A673 (cell line): Measurements from ENCODE around the gene EXOSC3. TPM values are rescaled to one million over a fixed set of nuclear protein-coding genes. Genes with fewer than 3 reads are reported as not detected.
"Not testable (repeated sequence)": the region's sequence is repeated elsewhere in the genome, so short reads cannot be mapped to it uniquely, and the experiment has no call there.

Source experiments
- BruUV-seq: library from RNA; stranded (reverse); fragments of 400-500 nt; replicated peaks from 2 replicates; lab custom pipeline; 2021; lab: Mats Ljungman, UMichigan
- CTCF ChIA-PET: fragments of 300-600 bp; sonication (Branson Sonifier 250); formaldehyde crosslinking; loops from one replicate; lab custom pipeline; 2022; ENCODE audit warnings: antibody characterized with exemption; lab: Charles Lee
- POLR2A ChIA-PET: fragments of 300-600 bp; sonication (Branson Sonifier 250); formaldehyde crosslinking; loops from one replicate; lab custom pipeline; 2022; ENCODE audit warnings: antibody characterized with exemption; ENCODE audit not compliant: low non-redundant PET; lab: Charles Lee
- DNase-seq: peaks from one replicate; pipeline ENCODE4 v3.0.0-alpha.2; 2015; ENCODE audit warnings: low spot score
- H3K27ac ChIP-seq: fragments of 200-600 bp; sonication (generic); 2 replicates; pipeline ENCODE4 v1.5.1; 2016; ENCODE audit warnings: mixed run types, low read depth, mild to moderate bottlenecking, mixed read lengths, antibody characterized with exemption, low read length; ENCODE audit not compliant: poor library complexity, severe bottlenecking
- H3K27me3 ChIP-seq: fragments of 200-600 bp; sonication (generic); replicated peaks from 2 replicates; pipeline ENCODE4 v1.6.1; 2017; ENCODE audit warnings: mixed run types, low read depth, mild to moderate bottlenecking, mixed read lengths, antibody characterized with exemption, low read length; ENCODE audit not compliant: insufficient read depth, poor library complexity
- H3K36me3 ChIP-seq: fragments of 200-600 bp; sonication (generic); 2 replicates; pipeline ENCODE4 v1.6.1; 2016; ENCODE audit warnings: mixed run types, mild to moderate bottlenecking, mixed read lengths, antibody characterized with exemption, low read length; ENCODE audit not compliant: insufficient read depth, poor library complexity, severe bottlenecking
- H3K4me1 ChIP-seq: fragments of 200-600 bp; sonication (generic); 2 replicates; pipeline ENCODE4 v1.6.1; 2017; ENCODE audit warnings: mixed run types, mild to moderate bottlenecking, mixed read lengths, antibody characterized with exemption, low read length; ENCODE audit not compliant: insufficient read depth, poor library complexity, severe bottlenecking
- H3K4me3 ChIP-seq: fragments of 200-600 bp; sonication (generic); 2 replicates; pipeline ENCODE4 v1.5.1; 2016; ENCODE audit warnings: low read depth, mixed run types, mild to moderate bottlenecking, mixed read lengths, low read length; ENCODE audit not compliant: poor library complexity, severe bottlenecking
- H3K9me3 ChIP-seq: fragments of 200-600 bp; sonication (generic); 2 replicates; pipeline ENCODE4 v1.6.1; 2016; ENCODE audit warnings: mixed run types, low read depth, mild to moderate bottlenecking, mixed read lengths, antibody characterized with exemption, low read length; ENCODE audit not compliant: poor library complexity, severe bottlenecking
- EZH2 ChIP-seq: fragments of 200-600 bp; sonication (generic); IDR thresholded peaks from 2 replicates; pipeline ENCODE4 v1.6.1; 2017; ENCODE audit warnings: borderline replicate concordance, low read depth, mild to moderate bottlenecking, mixed read lengths, antibody characterized with exemption, low read length; ENCODE audit not compliant: poor library complexity, severe bottlenecking
- intact Hi-C: fragments of 100-400 bp; cut with micrococcal nuclease; formaldehyde crosslinking; loops from one replicate; pipeline ENCODE4 v1.10.0; 2022; ENCODE audit not compliant: unreplicated experiment
- total RNA-seq: library from RNA; stranded (reverse); gene quantifications from 2 replicates; pipeline ENCODE4 v1.2.3, GENCODE V29; 2021
- TF ChIP-seq, protein P1 (sequence below): fragments of 300-800, 200-600 bp; sonication (generic); conservative IDR thresholded peaks from 2 replicates; pipeline ENCODE4 v1.5.1; 2017; ENCODE audit warnings: low read depth, mild to moderate bottlenecking, antibody characterized with exemption, low read length, moderate library complexity, mixed read lengths

EXOSC3 gene
- total RNA-seq, 1 experiment from 2014 or later: 89.6 TPM

DNA sequence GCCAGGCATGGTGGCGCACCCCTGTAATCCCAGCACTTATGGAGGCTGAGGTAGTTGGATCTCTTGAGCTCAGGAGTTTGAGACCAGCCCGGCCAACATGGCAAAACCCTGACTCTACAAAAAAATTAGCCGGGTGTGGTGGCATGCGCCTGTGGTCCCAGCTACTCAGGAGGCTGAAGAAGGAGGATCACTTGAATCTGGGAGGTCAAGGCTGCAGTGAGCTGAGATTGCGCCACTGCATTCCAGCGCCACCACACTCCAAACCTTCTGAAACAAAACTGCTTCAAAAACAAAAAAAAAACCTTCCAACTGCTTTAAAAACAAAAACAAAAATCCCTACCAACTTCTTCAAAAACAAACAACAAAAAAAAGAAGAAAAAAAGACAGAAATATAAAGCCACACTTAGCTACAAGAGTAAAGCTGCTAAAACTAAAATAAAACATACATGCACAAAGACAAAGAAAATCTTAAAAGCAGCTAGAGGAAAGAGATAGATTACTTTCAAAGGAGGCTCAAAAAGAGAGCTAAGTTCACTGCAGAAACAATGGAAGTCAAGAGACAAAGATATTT, 27.1 kb upstream of the EXOSC3 start:
- peaks cover 12% of the 10 kb centered on the region for H3K36me3 ChIP-seq
- DNase-seq: no peak
- intact Hi-C loops: no loop called here
- TF ChIP-seq, protein P1, sequence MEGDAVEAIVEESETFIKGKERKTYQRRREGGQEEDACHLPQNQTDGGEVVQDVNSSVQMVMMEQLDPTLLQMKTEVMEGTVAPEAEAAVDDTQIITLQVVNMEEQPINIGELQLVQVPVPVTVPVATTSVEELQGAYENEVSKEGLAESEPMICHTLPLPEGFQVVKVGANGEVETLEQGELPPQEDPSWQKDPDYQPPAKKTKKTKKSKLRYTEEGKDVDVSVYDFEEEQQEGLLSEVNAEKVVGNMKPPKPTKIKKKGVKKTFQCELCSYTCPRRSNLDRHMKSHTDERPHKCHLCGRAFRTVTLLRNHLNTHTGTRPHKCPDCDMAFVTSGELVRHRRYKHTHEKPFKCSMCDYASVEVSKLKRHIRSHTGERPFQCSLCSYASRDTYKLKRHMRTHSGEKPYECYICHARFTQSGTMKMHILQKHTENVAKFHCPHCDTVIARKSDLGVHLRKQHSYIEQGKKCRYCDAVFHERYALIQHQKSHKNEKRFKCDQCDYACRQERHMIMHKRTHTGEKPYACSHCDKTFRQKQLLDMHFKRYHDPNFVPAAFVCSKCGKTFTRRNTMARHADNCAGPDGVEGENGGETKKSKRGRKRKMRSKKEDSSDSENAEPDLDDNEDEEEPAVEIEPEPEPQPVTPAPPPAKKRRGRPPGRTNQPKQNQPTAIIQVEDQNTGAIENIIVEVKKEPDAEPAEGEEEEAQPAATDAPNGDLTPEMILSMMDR: no peak
- POLR2A ChIA-PET: interaction anchor here (0.7 kb wide), 1 partner anchor 21 kb away, joined by 3 read pairs; no protein-coding TSS in a partner anchor
- no TSS peak for BruUV-seq
- CTCF ChIA-PET: no interaction called here
- no peak overlapping the region for H3K4me3 ChIP-seq
- no peaks in the 10 kb centered on the region for H3K9me3 ChIP-seq
- peak overlapping the region; percentile 41 for H3K27ac ChIP-seq
- H3K27me3 ChIP-seq: no peaks in the 10 kb centered on the region
- peaks cover 3% of the 10 kb centered on the region for H3K4me1 ChIP-seq

DNA sequence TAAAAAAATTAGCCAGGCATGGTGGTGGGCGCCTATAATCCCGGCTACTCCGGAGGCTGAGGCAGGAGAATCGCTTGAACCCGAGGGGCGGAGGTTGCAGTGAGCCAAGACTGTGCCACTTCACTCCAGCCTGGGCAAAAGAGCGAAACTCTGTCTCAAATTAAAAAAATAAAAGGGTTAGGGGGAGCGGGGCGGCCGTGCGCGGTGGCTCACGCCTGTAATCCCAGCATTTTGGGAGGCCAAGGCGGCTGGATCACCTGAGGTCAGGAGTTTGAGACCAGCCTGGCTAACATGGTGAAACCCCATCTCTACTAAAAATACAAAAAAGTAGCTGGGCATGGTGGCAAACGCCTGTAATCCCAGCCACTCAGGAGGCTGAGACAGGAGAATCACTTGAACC, 24.8 kb upstream of the EXOSC3 start:
- BruUV-seq: not testable (repeated sequence)
- POLR2A ChIA-PET: interaction anchor here (0.6 kb wide), 1 partner anchor 25 kb away, joined by 8 read pairs; the partner anchor contains the start of gene EXOSC3
- intact Hi-C loops: loop anchor here (1.0 kb wide), 1 partner anchor 7 kb away; no protein-coding TSS in a partner anchor

DNA sequence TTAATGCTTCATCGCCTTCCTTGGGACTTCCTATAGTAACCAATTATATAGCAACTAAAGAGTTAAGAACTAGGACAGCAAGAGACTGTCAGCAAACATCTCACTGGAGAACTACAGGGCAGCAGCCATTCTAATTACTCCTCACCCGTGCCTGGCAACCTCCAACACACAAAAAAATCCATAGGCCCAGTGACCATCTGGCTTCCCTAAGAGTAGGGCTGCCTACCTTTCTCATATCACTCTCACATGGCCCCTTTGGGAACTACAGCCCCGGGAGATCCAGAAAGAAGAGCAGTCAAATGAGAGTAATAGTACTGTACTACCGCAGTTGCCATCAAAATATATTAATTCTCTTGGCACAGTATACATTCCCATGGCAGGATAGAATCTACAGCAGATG, 21.4 kb upstream of the EXOSC3 start:
- no TSS peak for BruUV-seq
- H3K4me1 ChIP-seq: peaks cover 12% of the 10 kb centered on the region
- ChIA-PET CTCF (no interaction called here), POLR2A (no interaction called here)
- intact Hi-C loops: no loop called here
- TF ChIP-seq EZH2: no peak
- H3K27me3 ChIP-seq: no peaks in the 10 kb centered on the region
- no peaks in the 10 kb centered on the region for H3K9me3 ChIP-seq
- no peak for DNase-seq
- no peak overlapping the region for H3K4me3 ChIP-seq
- H3K36me3 ChIP-seq: peaks cover 9% of the 10 kb centered on the region
- H3K27ac ChIP-seq: no peak overlapping the region

More for the DNA sequence above, 24.8 kb upstream of the EXOSC3 start:
- CTCF ChIA-PET, H3K4me1 ChIP-seq, H3K27ac ChIP-seq, H3K4me3 ChIP-seq, DNase-seq, H3K9me3 ChIP-seq, H3K27me3 ChIP-seq: not testable (repeated sequence)
- H3K36me3 ChIP-seq: peaks cover 12% of the 10 kb centered on the region

DNA sequence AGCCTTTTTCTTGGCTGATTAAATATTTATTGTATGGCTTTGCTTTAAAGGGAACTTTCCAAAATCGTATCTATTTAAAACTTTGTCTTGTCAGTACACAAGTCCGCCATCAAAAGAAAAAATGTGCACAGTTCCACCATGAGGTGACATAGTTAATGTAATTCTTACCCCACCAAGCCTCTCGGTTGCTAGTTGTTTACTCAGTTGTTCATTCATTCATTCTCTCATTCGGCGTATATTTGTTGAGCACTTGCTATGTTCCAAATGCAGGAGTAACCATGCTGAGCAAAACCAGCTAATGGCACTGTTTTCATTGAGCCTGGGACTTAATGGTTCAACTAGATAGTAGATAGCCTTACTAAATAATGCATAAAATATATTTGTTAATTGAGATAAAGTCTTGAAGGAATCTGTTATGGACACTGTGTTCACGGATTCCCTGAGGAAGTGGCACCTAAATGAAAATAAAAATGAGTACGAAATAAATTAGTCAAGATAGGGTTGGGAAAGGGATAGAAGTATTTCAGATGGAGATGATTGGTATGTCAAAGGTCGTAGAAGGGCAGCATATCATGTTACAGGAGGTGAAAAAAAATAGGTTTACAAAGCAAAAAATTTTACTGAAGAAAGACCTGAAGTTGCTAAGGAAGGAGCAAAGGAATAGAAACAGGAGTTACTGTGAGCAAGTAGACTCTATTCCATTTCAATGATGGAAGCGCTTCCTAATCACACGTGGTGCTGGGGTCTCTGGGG, 17.3 kb upstream of the EXOSC3 start:
- H3K4me3 ChIP-seq: peak overlapping the region; percentile 92
- DNase-seq: no peak
- no peaks in the 10 kb centered on the region for H3K27me3 ChIP-seq
- BruUV-seq: TSS peak; percentile 60
- intact Hi-C loops: loop anchor here (1.0 kb wide), 1 partner anchor 8 kb away; no protein-coding TSS in a partner anchor
- ChIA-PET POLR2A (no interaction called here), CTCF (no interaction called here)
- H3K9me3 ChIP-seq: no peaks in the 10 kb centered on the region
- TF ChIP-seq, protein P1: no peak
- TF ChIP-seq EZH2: no peak
- H3K36me3 ChIP-seq: no peaks in the 10 kb centered on the region
- H3K27ac ChIP-seq: peak overlapping the region; percentile 66
- peaks cover 12% of the 10 kb centered on the region for H3K4me1 ChIP-seq
